ENCODE data around the gene PNLIP.

Gene PNLIP

DNA sequence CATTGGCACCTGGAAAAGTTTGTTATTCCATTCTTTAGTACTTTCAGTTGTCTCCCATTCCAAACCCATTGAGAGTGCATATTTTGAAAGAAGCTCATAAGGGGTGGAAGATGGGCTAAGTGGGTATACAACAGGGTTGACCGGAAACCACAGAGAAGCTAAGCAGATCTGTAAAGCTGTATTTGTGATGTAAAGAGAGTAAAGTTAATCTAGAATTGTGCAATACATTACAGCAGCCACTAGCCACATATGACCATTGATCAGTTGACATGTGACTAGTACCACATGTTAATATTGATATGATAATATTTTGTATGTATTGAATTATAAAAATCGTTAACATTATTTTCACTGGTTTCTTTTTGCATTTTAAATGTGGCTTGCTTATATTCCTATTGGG is 4.9 kb upstream of the PNLIP start:
- Histone ChIP-seq H3K9me3 (ENCODE audit: low read length) (no peaks in the 10 kb centered on the region), H3K36me3 (ENCODE audit: insufficient read depth, low read length) (no peaks in the 10 kb centered on the region), H3K4me1 (ENCODE audit: insufficient read depth, low read length) (no peaks in the 10 kb centered on the region), H3K27ac (ENCODE audit: low read depth, low read length) (no peak overlapping the region), H3K4me3 (ENCODE audit: low read depth in 1 of 2, low read length in 2 of 2) (no peak overlapping the region), H3K27me3 (ENCODE audit: control insufficient read depth in 1 of 2, insufficient read depth in 2 of 2, low read length in 2 of 2) (no peaks in the 10 kb centered on the region), H3K9ac (ENCODE audit: low read length) (no peak overlapping the region)

GRCh38 chr10:116542007-116542677 is 3.6 kb upstream of the PNLIP start:
- H3K9me3 ChIP-seq (ENCODE audit: low read length): no peaks in the 10 kb centered on the region
- no peak overlapping the region for H3K27ac ChIP-seq (ENCODE audit: low read depth, low read length)
- H3K9ac ChIP-seq (ENCODE audit: low read length): no peak overlapping the region
- no peaks in the 10 kb centered on the region for H3K4me1 ChIP-seq (ENCODE audit: insufficient read depth, low read length)
- no peak overlapping the region for H3K4me3 ChIP-seq (ENCODE audit: low read depth in 1 of 2, low read length in 2 of 2)
- no peaks in the 10 kb centered on the region for H3K27me3 ChIP-seq (ENCODE audit: control insufficient read depth in 1 of 2, insufficient read depth in 2 of 2, low read length in 2 of 2)
- H3K36me3 ChIP-seq (ENCODE audit: insufficient read depth, low read length): no peaks in the 10 kb centered on the region

- no peaks in the 10 kb centered on the region for H3K27me3 ChIP-seq (ENCODE audit: control insufficient read depth in 1 of 2, insufficient read depth in 2 of 2, low read length in 2 of 2)
- H3K36me3 ChIP-seq (ENCODE audit: insufficient read depth, low read length): no peaks in the 10 kb centered on the region
- H3K9ac ChIP-seq (ENCODE audit: low read length): no peak overlapping the region
- H3K27ac ChIP-seq (ENCODE audit: low read depth, low read length): no peak overlapping the region
- H3K4me1 ChIP-seq (ENCODE audit: insufficient read depth, low read length): no peaks in the 10 kb centered on the region
- no peak overlapping the region for H3K4me3 ChIP-seq (ENCODE audit: low read depth in 1 of 2, low read length in 2 of 2)
- no peaks in the 10 kb centered on the region for H3K9me3 ChIP-seq (ENCODE audit: low read length)
Observed at GRCh38 chr10:116545122-116545521, 609 bp upstream of the PNLIP start.

DNA sequence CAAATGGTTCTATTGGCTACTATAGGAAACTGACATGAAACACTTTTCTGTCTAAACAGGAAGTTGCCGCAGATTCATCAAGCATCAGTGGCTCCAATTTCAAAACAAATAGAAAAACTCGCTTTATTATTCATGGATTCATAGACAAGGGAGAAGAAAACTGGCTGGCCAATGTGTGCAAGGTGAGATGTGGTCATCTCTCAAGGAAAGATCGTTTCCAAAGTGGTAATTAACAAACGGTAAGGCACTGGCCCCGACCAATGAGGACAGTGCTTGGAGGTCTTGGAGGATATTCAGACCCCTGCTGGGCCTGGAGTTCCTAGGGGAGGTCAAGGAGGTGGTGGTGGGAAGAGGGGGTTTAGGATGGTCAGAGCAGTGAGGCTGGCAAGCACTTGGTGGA is 2.6 kb downstream of the PNLIP start:
- no peak overlapping the region for H3K27ac ChIP-seq (ENCODE audit: low read depth, low read length)
- H3K27me3 ChIP-seq (ENCODE audit: control insufficient read depth in 1 of 2, insufficient read depth in 2 of 2, low read length in 2 of 2): no peaks in the 10 kb centered on the region
- no peaks in the 10 kb centered on the region for H3K36me3 ChIP-seq (ENCODE audit: insufficient read depth, low read length)
- H3K9me3 ChIP-seq (ENCODE audit: low read length): no peaks in the 10 kb centered on the region
- no peak overlapping the region for H3K4me3 ChIP-seq (ENCODE audit: low read depth in 1 of 2, low read length in 2 of 2)
- H3K4me1 ChIP-seq (ENCODE audit: insufficient read depth, low read length): no peaks in the 10 kb centered on the region
- H3K9ac ChIP-seq (ENCODE audit: low read length): no peak overlapping the region

- H3K4me1 ChIP-seq (ENCODE audit: insufficient read depth, low read length): no peaks in the 10 kb centered on the region
- H3K9me3 ChIP-seq (ENCODE audit: low read length): no peaks in the 10 kb centered on the region
- H3K9ac ChIP-seq (ENCODE audit: low read length): no peak overlapping the region
- H3K27ac ChIP-seq (ENCODE audit: low read depth, low read length): no peak overlapping the region
- no peaks in the 10 kb centered on the region for H3K36me3 ChIP-seq (ENCODE audit: insufficient read depth, low read length)
- H3K4me3 ChIP-seq (ENCODE audit: low read depth in 1 of 2, low read length in 2 of 2): no peak overlapping the region
- H3K27me3 ChIP-seq (ENCODE audit: control insufficient read depth in 1 of 2, insufficient read depth in 2 of 2, low read length in 2 of 2): no peaks in the 10 kb centered on the region
Observed at GRCh38 chr10:116553378-116553980, 7.7 kb downstream of the PNLIP start.

- H3K27me3 ChIP-seq (ENCODE audit: control insufficient read depth in 1 of 2, insufficient read depth in 2 of 2, low read length in 2 of 2): no peaks in the 10 kb centered on the region
- no peak overlapping the region for H3K27ac ChIP-seq (ENCODE audit: low read depth, low read length)
- H3K36me3 ChIP-seq (ENCODE audit: insufficient read depth, low read length): no peaks in the 10 kb centered on the region
Observed at GRCh38 chr10:116554628-116555027, 8.9 kb downstream of the PNLIP start.

GRCh38 chr10:116555880-116556279 is 10.1 kb downstream of the PNLIP start:
- H3K36me3 ChIP-seq (ENCODE audit: insufficient read depth, low read length): no peaks in the 10 kb centered on the region
- no peak overlapping the region for H3K9ac ChIP-seq (ENCODE audit: low read length)
- H3K27ac ChIP-seq (ENCODE audit: low read depth, low read length): no peak overlapping the region
- H3K27me3 ChIP-seq (ENCODE audit: control insufficient read depth in 1 of 2, insufficient read depth in 2 of 2, low read length in 2 of 2): no peaks in the 10 kb centered on the region
- no peak overlapping the region for H3K4me3 ChIP-seq (ENCODE audit: low read depth in 1 of 2, low read length in 2 of 2)
- no peaks in the 10 kb centered on the region for H3K9me3 ChIP-seq (ENCODE audit: low read length)
- H3K4me1 ChIP-seq (ENCODE audit: insufficient read depth, low read length): no peaks in the 10 kb centered on the region

More at GRCh38 chr10:116554628-116555027, 8.9 kb downstream of the PNLIP start:
- no peak overlapping the region for H3K9ac ChIP-seq (ENCODE audit: low read length)
- no peaks in the 10 kb centered on the region for H3K9me3 ChIP-seq (ENCODE audit: low read length)
- H3K4me3 ChIP-seq (ENCODE audit: low read depth in 1 of 2, low read length in 2 of 2): no peak overlapping the region
- H3K4me1 ChIP-seq (ENCODE audit: insufficient read depth, low read length): no peaks in the 10 kb centered on the region

DNA sequence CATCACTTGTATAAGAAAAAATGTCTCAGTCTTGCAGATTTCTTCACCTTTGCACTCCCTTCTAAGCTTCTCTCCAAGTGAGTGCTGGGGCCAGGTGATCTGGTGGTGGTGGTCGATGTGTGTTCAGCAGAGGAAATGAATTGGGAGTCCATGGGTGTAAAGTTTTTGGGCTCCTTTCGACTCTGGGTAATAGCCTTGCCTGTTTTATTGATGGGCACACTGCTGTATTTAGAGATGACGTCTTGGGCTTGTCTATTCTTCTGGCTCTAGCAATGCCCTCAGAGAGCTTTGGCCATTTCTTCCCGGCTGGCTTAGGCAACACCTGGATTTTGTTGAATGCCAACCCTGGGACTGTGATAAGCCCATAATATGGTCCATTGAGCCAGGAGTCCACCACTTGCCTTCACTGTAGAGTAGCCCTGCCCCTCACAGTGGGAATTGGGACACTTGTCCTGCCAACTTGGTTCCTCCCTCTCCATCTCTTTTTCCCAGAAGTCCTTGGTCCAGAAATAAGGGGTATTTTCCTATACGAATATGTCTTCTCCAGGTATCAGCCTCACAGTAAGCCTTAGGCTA is 11.7 kb downstream of the PNLIP start:
- Histone ChIP-seq H3K27ac (ENCODE audit: low read depth, low read length) (no peak overlapping the region), H3K4me3 (ENCODE audit: low read depth in 1 of 2, low read length in 2 of 2) (no peak overlapping the region), H3K9ac (ENCODE audit: low read length) (no peak overlapping the region), H3K27me3 (ENCODE audit: control insufficient read depth in 1 of 2, insufficient read depth in 2 of 2, low read length in 2 of 2) (no peaks in the 10 kb centered on the region), H3K36me3 (ENCODE audit: insufficient read depth, low read length) (no peaks in the 10 kb centered on the region), H3K4me1 (ENCODE audit: insufficient read depth, low read length) (no peaks in the 10 kb centered on the region), H3K9me3 (ENCODE audit: low read length) (no peaks in the 10 kb centered on the region)

DNA sequence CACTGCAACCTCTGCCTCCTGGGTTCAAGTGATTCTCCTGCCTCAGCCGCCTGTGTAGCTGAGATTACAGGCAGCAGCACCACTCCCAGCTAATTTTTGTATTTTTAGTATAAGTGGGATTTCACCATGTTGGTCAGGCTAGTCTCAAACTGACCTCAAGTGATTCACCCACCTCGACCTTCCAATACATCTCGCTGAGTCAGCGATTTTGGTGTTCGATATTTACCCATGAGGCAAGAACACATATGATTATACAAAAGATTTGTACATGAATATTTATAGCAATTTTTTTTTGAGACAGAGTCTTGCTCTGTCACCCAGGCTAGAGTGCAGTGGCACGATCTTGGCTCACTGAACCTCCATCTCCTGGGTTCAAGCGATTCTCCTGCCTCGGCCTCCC is 19.8 kb downstream of the PNLIP start:
- H3K27me3 ChIP-seq (ENCODE audit: control insufficient read depth in 1 of 2, insufficient read depth in 2 of 2, low read length in 2 of 2): no peaks in the 10 kb centered on the region
- H3K27ac ChIP-seq (ENCODE audit: low read depth, low read length): no peak overlapping the region
- no peak overlapping the region for H3K9ac ChIP-seq (ENCODE audit: low read length)
- H3K4me3 ChIP-seq (ENCODE audit: low read depth in 1 of 2, low read length in 2 of 2): no peak overlapping the region
- H3K9me3 ChIP-seq (ENCODE audit: low read length): no peaks in the 10 kb centered on the region
- no peaks in the 10 kb centered on the region for H3K4me1 ChIP-seq (ENCODE audit: insufficient read depth, low read length)
- no peaks in the 10 kb centered on the region for H3K36me3 ChIP-seq (ENCODE audit: insufficient read depth, low read length)

DNA sequence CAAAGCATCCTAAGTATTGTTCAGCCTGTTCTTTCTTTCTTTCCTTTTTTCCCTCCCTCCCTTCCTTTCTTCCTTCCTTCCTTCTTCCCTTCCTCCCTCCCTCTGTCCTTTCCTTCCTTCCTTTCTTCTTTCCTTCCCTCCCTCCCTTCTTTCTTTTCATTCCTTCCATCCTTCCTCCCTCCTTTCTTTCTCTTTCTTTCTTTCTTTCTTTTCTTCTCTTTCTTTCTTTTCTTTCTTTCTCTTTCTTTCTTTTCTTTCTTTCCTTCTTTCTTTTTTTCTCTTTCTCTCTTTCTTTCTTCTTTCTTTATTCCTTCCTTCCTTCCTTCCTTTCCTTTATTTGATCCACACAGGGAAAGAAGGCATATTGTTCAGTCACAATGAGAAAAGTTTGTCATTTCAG is 21.2 kb downstream of the PNLIP start:
- Histone ChIP-seq H3K36me3 (ENCODE audit: insufficient read depth, low read length) (no peaks in the 10 kb centered on the region), H3K27me3 (ENCODE audit: control insufficient read depth in 1 of 2, insufficient read depth in 2 of 2, low read length in 2 of 2) (no peaks in the 10 kb centered on the region), H3K4me1 (ENCODE audit: insufficient read depth, low read length) (no peaks in the 10 kb centered on the region), H3K4me3 (ENCODE audit: low read depth in 1 of 2, low read length in 2 of 2) (no peak overlapping the region), H3K9ac (ENCODE audit: low read length) (no peak overlapping the region), H3K27ac (ENCODE audit: low read depth, low read length) (no peak overlapping the region), H3K9me3 (ENCODE audit: low read length) (no peaks in the 10 kb centered on the region)

DNA sequence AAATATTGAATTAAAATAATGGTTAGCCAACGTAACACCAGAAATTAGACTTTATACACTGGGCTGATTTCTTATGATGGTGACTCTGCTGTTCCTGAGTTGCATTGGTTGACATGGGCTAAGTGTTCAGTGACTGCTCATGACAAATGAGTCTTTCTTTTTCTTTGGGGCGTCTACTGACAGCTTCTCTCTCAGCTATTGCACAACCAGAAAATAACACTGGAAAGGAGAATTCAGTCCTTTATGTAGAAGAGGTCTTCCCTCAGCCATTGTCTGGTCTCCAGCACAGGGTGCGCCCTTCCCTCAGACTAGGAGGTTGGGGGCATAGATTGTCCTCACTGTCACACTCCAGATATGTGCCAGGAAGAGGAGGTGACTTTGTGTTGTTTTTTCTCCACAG is 21.6 kb downstream of the PNLIP start:
- Histone ChIP-seq H3K27me3 (ENCODE audit: control insufficient read depth in 1 of 2, insufficient read depth in 2 of 2, low read length in 2 of 2) (no peaks in the 10 kb centered on the region), H3K36me3 (ENCODE audit: insufficient read depth, low read length) (no peaks in the 10 kb centered on the region), H3K9me3 (ENCODE audit: low read length) (no peaks in the 10 kb centered on the region), H3K4me1 (ENCODE audit: insufficient read depth, low read length) (no peaks in the 10 kb centered on the region), H3K27ac (ENCODE audit: low read depth, low read length) (no peak overlapping the region), H3K4me3 (ENCODE audit: low read depth in 1 of 2, low read length in 2 of 2) (no peak overlapping the region), H3K9ac (ENCODE audit: low read length) (no peak overlapping the region)

- H3K4me3 ChIP-seq (ENCODE audit: low read depth in 1 of 2, low read length in 2 of 2): no peak overlapping the region
- H3K36me3 ChIP-seq (ENCODE audit: insufficient read depth, low read length): no peaks in the 10 kb centered on the region
- H3K27ac ChIP-seq (ENCODE audit: low read depth, low read length): no peak overlapping the region
- H3K9ac ChIP-seq (ENCODE audit: low read length): no peak overlapping the region
- H3K27me3 ChIP-seq (ENCODE audit: control insufficient read depth in 1 of 2, insufficient read depth in 2 of 2, low read length in 2 of 2): no peaks in the 10 kb centered on the region
- H3K9me3 ChIP-seq (ENCODE audit: low read length): no peaks in the 10 kb centered on the region
- H3K4me1 ChIP-seq (ENCODE audit: insufficient read depth, low read length): no peaks in the 10 kb centered on the region
Observed at GRCh38 chr10:116574797-116575196, 29.1 kb downstream of the PNLIP start.
